Body of pancreas (tissue), 4 donors: ENCODE data around the gene ELOA.

Experiments
- POLR2A ChIP-seq, 3 donors: fragments of 450-650 bp; IDR thresholded peaks; one replicate each; pipeline ENCODE4 v1.6.1; 2016; ENCODE audit warnings: antibody characterized with exemption in 3 of 3, mild to moderate bottlenecking in 2 of 3
- TF ChIP-seq, protein P1 (sequence below), 7 experiments: fragments of 450-650 bp in 4 of 7; fragments of 200-600 bp in 3 of 7; sonication (generic) in 3 of 7; IDR thresholded peaks; one replicate each; pipeline ENCODE4 v1.5.1; 2016 to 2019; ENCODE audit warnings: antibody characterized with exemption in 7 of 7

DNA sequence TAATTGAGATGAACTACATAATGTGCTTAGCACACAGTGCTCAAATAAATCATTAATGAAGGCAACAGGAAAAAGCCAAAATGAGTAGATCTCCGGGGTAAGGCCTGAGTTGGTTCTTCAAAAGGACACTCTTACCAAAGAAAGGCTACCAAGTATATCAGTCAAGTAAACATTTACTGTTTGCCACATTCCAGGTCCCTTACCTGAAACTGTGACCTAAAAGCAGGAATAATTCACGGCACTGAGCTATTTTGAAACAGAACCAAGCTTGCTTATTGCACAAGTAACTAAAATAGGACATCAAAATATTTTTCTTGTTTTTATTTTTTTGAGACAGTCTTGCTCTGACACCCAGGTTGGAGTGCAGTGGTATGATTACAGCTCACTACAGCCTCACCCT is 32.9 kb downstream of the ELOA start:
- no peak for TF ChIP-seq POLR2A (IDR thresholded peaks at IDR 0.05)
- TF ChIP-seq, protein P1, sequence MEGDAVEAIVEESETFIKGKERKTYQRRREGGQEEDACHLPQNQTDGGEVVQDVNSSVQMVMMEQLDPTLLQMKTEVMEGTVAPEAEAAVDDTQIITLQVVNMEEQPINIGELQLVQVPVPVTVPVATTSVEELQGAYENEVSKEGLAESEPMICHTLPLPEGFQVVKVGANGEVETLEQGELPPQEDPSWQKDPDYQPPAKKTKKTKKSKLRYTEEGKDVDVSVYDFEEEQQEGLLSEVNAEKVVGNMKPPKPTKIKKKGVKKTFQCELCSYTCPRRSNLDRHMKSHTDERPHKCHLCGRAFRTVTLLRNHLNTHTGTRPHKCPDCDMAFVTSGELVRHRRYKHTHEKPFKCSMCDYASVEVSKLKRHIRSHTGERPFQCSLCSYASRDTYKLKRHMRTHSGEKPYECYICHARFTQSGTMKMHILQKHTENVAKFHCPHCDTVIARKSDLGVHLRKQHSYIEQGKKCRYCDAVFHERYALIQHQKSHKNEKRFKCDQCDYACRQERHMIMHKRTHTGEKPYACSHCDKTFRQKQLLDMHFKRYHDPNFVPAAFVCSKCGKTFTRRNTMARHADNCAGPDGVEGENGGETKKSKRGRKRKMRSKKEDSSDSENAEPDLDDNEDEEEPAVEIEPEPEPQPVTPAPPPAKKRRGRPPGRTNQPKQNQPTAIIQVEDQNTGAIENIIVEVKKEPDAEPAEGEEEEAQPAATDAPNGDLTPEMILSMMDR (IDR thresholded peaks at IDR 0.05) = no peak
